HG03439 (cell line): ENCODE data around the gene TSGA10IP.
A peak's percentile ranks its signal among the peaks of the same experiment; 100 is the strongest.

ENCODE experiments used
- ATAC-seq: cut with Tn5 transposase; IDR thresholded peaks from one replicate; pipeline ENCODE4 v1.9.1; 2021; ENCODE audit warnings: mild to moderate bottlenecking, moderate library complexity; ENCODE audit not compliant: unreplicated experiment

Gene TSGA10IP

DNA sequence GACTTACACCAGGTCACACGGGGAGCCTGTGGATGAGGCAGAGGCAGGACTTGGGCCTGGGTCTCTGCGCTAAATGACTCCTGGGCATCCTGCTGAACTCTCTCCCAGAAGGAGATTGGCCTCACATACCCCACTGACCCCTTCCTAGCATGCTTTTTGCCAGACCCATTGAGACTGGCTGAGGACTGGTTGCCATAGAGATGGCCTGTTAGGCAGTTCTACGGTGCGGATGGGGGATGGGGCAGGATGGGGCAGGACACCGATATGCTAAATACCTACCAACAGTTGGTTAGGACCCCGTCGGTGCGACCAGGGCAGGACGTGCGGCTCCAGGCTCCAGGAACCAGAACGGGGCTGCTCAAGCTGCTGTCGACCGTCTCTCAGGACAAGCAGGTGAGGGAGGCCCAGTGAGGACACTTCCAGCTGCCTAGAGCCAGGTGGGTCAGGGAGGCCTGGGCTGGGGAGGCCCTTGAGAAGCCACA is at the start of gene TSGA10IP:
TSS of gene TSGA10IP (plus strand) at position 51 of the 482 bp plus-strand sequence. CDS start at position 247, 196 bp downstream.
- ATAC-seq, result no peak

DNA sequence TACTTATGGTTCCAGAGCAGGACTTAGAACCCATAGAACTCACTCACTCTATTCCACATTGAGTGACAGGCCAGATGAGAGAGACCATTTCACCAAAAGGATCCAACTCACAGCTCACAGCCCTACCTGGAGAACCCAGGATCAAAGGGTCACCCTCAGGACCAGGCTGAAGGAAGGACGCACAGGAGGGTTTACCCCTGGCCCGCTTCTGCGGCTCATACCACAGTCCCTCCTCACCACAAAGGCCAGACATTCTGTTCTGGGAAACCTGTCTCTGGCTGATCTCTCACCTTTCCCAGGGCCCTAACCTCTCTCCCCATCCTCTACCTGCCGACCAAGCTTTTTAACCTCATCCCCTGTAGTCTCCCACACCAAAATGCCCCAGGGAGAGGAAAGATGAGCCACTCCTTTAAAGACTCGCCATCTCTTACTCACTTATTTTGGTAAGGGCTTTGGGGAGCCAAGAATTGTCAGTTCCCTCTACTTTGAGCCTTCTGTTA is 49.7 kb upstream of the TSGA10IP start:
- ATAC-seq, result no peak

DNA sequence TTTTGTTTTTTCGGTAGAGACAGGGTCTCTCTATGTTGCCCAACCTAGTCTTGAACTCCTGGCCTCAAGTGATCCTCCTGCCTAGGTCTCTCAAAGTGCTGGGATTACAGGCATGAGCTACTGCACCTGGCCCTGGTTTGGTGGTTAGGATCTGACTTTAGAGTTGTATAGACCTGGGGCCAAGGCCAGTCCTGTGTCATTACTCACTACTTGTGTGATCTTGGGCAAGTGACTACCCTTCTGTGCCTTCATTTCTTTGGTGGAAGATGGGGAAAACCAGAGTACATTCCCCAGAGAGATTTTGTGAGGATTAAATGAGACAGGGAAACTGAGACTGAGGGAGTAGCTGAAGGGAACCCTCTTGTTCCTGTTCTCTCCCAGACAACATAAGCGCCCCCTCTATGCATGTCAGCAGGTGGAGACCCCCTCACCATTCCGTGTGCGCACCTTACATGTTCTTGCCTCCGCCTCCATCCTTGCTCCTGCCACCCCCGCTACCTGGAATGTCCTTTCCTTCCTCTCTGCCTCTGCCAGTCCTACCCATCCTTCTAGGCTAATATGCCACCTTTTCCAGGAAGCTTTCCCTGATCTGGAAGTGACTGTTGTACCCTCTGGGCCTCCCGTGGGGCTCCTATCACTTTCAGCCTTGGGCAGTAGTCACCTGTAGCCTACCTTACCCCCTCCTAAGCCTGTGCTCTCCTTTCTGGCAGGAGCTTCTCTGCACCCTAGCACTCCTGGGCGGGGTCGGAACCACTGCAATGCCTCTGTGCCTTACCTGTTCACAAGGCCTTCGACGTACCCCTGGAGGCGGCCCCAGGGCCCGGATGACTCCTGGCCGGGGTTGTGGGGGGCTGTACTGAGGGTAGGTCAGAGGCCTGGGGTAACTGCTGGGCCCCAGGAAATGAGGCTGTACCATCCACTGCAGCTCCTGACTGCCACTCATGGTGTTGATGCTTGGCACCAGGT is 49.0 kb upstream of the TSGA10IP start:
- no peak for ATAC-seq

GRCh38 chr11:65897020-65897471 is 48.2 kb upstream of the TSGA10IP start:
- no peak for ATAC-seq

GRCh38 chr11:65898656-65899355 is 46.5 kb upstream of the TSGA10IP start:
- ATAC-seq, result no peak

GRCh38 chr11:65899356-65900124 is 45.7 kb upstream of the TSGA10IP start:
- ATAC-seq, result no peak

GRCh38 chr11:65900125-65900898 is 45.0 kb upstream of the TSGA10IP start, which contains the start of gene FOSL1:
FOSL1 (minus strand) TSS chr11:65900388; CDS start chr11:65900339, 49 bp downstream.
- ATAC-seq, result peak; percentile 69

DNA sequence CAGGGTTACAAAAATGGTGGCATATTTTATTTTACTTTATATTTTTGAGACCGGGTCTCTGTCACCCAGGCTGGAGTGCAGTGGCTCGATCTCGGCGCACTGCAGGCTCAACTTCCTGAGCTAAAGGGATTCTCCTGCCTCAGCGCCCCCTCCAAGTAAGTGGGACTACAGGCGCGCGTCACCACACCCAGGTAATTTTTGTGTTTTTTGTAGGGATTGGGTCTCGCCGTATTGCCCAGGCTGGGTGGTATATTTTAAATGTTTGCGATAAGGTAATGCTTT is 44.4 kb upstream of the TSGA10IP start:
- ATAC-seq, result no peak

DNA sequence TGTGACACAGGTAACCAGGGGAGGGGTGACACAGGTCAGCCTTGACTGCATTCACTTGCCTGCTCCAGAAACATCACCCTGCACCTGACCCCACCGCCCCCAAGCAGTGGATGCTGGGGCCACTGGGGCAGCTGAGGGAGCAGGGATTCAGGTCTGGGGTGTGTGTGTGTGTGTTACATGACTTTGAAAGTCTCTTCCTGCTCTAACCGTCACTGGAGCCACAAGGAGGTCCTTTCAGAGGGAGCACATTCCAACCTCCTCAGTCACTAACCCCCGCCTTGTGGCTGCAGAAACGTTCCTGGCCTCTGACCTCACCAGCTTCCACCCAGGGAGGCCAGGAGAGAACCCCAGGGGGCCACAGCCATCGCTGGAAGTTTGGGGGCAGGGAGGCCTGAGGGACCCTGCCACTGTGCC is 42.2 kb upstream of the TSGA10IP start:
- ATAC-seq, result no peak

GRCh38 chr11:65903715-65904114 is 41.6 kb upstream of the TSGA10IP start:
- ATAC-seq, result no peak

- no peak for ATAC-seq
These were observed 38.7 kb upstream of the TSGA10IP start for GRCh38 chr11:65906602-65907001.

DNA sequence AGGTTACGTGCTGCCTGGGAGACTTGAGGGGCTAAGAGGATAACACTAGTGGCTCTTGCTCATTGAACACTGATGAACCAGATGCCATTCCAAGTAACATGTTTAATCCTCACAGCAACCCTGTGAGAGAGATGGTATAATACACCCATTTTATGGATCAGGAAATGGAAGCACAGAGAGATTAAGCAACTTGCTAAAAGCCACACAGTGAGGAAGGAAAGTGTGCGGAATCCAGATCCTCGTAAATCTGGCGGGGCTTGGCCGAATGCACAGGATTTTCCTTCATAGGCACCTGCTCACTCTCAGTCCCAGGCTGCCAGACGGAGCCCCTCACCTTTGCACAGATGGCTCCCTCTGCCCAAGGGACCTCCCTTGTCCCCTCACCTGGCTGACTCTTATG is 37.4 kb upstream of the TSGA10IP start:
- ATAC-seq, result no peak

DNA sequence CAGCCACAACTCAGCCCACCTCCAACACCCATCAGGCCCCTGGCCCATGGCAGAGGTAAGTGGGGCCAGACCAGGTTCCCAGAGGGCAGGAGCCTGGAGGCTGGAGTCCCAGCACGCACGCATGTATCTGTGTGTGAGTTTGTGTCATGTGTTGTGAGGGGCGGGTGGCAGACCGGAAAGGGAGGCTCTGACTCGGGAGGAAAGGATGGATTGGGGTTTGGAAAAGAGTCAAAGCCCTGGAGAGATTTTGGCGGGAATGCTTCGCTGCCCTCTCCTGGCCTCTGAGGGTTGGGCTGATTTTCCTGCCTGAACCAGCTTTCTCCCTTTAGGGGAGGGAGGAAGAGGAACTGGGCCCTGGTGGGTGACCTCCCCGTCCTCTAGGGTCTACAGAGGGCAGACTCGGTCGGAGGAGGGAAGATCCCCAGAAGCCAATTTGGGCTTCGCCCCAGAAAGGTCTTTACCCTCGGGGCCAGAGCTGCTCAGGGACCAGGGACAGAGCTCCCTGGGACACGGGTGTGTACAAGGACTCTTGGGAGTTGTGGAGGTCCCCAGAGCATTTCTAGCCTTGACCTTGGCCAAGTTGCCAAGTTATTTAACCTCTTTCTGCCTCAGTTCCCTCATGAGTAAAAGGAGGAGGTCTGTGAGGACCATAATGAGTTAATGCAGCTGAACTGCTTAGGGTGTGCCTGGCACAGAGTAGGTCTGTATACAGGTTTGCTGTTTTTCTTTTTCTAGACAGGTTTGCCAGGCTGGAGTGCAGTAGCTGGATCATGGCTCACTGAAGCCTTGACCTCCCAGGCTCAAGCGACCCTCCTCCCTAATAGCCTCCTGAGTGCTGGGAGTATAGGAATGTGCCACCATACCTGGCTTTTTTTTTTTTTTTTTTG is 33.4 kb upstream of the TSGA10IP start:
- no peak for ATAC-seq

DNA sequence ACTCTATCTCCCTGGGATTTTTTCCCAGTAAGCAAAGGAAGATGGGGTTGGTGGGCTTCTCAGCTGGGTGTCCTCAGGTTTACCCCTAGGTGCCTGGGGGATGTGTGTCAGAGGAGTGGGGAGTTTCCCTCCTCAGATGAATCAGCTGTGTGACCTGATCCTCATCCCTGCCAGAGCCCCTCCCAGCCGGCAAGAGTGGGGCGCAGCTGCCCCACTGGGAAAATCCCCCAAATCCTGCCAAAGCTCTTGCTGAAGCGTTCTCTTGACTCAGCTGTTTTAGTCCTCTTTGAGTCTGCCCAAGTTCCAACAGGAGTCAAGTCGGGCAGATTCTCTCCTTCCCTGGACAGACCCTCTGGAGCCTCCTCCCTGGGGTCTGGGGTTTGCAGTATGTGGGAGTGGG is 32.4 kb upstream of the TSGA10IP start:
- ATAC-seq, result no peak

DNA sequence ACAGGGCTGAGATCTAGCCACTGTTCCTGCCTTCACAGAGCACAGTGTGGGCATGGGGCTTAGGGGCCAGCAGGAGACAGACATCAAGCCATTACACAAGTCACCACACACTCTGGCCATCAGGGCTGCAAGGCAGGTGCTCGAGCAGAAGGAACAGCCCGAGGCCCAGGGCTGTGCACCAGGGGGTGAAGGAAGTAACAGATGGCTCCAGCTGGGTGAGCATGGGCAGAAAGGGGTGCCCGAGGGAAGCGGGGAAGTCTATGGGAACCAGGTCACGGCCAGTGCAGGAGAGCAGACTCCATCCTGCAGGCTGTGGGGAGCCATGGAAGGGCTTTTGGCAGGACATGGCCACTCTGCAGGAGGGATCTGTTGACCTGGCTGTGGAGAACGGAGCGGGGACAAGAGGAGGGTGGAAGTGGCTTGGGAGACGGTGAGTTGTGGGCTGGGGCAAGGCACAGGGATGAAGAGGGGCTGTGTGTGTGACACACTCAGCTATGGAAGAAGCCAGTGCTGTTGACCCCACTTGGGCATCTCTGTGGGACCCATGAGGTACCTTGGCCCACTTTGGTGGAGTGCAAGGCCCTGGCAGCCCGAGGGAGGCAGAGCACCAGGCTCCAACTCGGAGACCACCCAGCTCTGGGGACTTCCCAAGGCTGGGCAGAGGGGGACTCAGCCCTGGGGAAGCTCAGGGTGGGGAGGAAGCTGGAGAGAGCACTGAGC is 30.0 kb upstream of the TSGA10IP start:
- no peak for ATAC-seq

GRCh38 chr11:65915821-65916251 is 29.4 kb upstream of the TSGA10IP start:
- ATAC-seq, result no peak

DNA sequence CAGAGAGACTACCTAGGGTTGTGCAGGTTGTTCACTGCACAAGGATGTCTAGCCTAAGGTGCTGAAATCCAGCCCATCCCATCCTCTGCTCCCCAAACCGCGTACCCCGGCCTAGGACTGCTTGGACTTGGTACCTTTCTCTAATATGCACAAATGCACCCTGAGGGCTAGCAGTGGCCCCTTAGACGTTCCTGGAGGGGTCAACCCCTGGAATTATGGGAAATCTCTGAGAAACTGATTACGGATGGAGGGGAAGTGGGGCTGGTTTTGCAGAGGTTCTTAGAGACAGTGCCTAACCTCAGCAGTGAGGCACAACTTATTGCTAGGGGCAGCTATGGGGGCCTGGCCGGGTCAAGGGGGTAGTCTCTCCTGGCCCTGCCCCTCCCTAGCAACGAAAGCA is 28.9 kb upstream of the TSGA10IP start:
- ATAC-seq, result no peak

- no peak for ATAC-seq
These were observed 28.2 kb upstream of the TSGA10IP start for GRCh38 chr11:65917077-65917433.
